Stimulated activated CD8-positive, alpha-beta memory T cell treated with anti-CD3 and anti-CD28 coated beads, Interleukin-7, amount 100 ng/mL, for 24 hours (primary cell): ENCODE data around the gene PWWP2B.
"Not testable (repeated sequence)": the region's sequence is repeated elsewhere in the genome, so short reads cannot be mapped to it uniquely, and the experiment has no call there.

Experiments used
- DNase-seq: peaks from one replicate; pipeline ENCODE4 v3.0.0-alpha.2; 2020; ENCODE audit warnings: low read depth

The PWWP2B gene

DNA sequence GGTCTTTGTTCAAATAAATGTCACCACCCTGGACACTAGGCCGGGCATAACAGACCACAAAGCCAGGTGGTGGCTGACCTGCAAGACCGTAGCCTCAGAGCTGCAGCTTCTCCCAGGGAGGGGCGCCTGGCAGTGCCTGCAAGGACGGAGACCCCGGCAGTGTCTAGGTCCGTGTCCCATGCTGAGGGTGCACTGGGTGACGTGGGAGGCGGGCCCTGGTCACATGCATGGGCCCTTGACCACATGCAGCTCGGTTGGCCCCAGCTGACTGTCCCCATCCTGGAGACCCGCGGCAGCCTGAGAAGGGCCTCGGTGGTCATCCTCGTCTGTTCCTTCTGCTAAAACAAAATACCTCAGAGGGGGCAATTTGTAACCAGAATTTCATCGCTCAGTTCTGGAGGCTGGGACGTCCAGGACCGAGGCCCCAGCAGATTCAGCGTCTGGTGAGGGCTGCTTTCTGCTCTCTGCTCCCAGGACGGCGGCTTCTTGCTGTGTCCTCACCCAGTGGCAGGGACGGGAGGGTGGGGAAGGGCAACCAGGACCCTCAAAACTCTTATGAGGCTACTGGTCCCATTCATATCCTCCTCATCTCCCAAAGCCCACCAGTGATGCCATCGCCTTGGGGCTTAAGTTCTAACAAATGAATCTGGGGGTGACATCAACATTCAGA, 36.8 kb downstream of the PWWP2B start:
- no peak for DNase-seq

DNA sequence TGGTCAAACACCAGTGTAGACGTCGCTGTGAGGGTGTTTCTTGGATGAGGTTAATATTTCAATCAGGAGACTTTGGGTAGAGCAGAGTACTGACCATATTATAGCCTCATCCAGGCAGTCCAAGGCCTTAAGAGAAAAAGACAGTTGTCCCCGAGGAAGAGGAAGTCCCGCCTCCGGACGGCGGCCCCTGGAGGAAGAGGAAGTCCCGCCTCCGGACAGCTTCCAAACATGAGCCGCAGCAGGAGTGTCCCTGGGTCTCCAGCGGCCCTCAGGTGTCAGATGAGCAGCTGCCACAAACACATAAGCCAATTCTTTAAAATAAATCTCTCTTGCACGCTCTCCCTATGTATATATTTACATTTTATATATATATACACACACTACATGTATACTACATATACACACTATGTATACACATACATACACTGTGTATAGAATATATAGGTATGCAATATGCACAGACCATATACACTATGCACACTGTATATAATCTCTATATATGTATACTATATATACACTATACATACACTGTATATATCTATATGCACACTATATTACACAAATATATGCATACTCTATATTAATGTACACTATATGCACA, 37.5 kb downstream of the PWWP2B start:
- no peak for DNase-seq

DNA sequence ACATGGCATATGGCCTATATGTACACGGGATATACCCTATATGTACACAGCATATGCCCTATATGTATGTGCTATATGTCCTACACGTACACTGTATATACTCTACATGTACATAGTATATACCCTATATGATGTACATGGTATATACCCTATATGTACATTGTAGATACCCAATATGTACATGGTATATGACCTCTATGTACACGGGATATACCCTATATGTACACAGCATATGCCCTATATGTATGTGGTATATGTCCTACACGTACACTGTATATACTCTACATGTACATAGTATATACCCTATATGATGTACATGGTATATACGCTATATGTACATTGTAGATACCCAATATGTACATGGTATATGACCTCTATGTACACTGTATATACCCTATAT, 38.3 kb downstream of the PWWP2B start:
- DNase-seq, result not testable (repeated sequence)

DNA sequence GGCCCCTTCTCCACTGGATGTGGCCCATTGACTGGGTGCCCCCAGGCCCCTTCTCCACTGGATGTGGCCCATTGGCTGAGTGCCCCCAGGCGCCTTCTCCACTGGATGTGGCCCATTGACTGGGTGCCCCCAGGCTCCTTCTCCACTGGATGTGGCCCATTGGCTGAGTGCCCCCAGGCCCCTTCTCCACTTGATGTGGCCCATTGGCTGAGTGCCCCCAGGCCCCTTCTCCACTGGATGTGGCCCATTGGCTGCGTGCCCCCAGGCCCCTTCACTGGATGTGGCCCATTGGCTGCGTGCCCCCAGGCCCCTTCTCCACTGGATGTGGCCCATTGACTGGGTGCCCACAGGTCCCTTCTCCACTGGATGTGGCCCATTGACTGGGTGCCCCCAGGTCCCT, 39.1 kb downstream of the PWWP2B start:
- DNase-seq, result not testable (repeated sequence)

DNA sequence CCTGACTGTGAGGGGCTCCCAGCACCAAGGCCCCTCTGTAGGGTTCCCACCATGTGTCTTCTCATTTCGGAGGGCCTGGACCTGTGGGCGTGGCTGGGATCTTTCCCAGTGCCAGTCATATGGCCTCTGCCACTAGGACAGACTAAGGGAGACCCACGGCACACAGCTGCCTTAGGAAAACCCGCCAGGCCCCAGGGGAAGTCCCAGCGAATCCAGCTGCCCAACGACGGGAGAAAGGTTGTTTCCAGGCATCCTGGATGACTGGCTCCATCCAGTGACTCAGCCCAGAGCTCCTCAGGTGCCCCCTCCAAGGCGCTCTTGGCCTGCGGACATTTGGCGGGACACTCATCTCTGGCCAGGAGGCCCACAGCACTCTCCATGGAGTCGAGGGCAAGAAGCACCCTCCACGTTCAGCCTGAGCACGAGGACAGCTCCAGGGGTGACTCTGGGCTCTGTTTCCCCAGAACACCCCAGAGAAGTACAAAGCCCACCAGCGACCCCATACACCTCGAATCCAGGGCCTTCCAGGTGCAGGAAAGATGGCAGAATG, 39.9 kb downstream of the PWWP2B start:
- no peak for DNase-seq

DNA sequence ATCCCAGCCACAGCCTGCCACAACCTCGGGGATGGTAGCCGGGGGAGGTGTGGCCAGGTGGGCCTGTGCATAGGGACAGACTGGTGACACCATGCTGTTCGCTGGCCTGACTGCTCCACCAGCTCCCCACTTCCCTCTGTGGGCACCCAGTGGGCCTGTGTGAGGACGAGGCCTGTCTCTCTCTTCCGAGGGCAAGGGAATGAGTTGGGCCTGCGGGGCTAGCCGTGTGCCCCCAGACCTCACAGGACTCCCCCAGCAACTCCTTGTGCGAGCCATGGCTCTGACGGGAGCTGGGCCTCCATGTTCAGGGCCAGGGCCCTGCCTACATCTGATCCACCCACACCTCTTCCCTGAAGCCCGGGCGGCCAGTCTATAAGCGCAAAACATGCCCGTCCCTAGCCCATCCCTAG, 40.5 kb downstream of the PWWP2B start:
- DNase-seq, result no peak

DNA sequence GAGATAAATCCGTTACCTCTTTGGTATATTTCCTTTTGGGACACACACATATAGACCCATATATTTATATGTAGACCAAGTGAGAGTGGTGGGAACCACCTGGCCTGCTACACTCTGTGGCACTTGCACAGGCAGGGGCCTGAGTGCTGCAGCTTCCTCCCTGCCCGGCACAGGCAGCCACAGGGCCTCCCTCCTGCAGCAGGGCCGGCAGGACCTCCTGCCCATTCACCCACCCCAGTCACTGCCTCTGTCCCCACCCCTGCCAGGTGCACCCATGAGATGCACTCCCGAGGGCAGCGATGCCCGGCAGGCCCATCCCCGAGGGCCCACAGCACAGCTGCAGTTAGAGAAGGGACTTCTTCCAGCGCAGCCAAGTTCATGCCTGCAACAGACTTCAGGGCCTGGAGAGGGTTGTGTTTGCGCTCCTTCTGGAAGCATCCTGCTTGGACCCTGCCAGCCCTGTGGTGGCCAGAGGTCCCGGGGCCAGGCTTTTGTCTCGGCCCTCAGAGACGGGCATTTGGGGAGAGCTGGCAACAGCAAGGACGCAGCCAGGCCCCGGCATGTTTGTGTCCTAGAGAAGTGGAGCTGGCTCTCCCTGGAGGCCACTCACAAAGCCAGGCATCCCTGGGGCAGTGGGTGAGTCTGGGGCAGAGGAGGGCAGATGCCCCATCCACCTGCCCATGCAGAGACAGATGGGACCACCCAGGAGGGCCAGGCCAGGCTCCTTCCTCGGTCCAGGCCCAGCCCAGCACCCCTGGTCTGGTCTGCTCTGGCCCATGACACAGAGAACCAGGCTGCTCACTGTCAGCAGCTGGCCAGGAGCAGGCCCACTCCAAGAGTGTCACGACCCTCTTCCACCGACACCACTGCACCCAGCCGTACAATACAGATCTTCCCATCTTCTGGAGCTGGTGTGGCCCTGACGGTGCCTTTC, 41.4 kb downstream of the PWWP2B start:
- DNase-seq, result no peak

DNA sequence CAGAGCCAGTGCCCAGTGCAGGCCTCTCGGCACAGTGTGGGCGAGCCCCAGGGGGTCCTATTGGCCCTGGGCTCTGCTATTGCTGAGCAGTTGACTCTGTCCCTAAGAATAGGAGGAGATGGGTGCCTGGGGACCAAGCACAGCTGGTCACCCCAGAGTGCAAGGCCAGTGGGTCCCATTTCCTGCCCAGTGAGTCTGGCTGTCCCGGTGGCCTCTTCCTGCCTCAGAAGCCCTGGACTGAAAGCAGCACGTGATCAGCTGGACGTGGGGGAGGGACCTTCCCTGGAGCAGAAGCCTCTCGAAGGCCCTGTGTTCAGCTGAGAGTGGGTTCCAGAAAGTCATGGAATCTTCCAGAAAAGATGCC, 42.0 kb downstream of the PWWP2B start:
- no peak for DNase-seq

DNA sequence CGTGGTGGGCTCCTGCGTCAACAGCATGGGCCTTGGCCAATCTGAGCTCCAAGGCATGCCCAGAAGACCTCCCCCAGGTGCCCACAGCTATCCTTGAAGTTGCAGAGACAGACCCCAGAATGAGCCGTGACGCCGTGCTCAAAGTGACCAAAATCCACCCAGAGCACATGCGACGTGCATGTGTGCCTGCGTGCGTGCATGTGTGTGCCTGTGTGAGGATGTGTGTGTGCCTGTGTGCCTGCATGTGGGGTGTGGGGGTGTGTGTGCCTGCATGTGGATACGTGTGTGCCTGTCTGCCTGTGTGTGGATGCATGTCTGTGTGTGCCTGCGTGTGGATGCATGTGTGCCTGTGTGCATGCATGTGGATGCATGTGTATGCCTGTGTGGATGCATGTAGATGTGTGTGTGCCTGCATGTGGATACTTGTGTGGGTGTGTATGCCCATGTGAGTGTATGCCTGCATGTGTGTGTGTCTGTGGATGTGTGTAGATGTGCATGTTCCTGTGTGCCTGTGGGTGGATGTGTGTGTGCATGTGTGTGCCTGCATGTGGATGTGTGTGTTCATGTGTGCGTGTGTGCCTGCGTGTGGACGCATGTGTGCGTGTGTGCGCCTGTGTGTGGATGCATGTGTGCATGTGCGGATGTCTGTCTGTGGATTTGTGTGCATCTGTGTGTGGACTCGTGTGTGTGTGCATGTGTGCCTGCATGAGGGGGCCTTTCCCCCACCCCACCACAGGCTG, 42.6 kb downstream of the PWWP2B start:
- DNase-seq, result no peak

DNA sequence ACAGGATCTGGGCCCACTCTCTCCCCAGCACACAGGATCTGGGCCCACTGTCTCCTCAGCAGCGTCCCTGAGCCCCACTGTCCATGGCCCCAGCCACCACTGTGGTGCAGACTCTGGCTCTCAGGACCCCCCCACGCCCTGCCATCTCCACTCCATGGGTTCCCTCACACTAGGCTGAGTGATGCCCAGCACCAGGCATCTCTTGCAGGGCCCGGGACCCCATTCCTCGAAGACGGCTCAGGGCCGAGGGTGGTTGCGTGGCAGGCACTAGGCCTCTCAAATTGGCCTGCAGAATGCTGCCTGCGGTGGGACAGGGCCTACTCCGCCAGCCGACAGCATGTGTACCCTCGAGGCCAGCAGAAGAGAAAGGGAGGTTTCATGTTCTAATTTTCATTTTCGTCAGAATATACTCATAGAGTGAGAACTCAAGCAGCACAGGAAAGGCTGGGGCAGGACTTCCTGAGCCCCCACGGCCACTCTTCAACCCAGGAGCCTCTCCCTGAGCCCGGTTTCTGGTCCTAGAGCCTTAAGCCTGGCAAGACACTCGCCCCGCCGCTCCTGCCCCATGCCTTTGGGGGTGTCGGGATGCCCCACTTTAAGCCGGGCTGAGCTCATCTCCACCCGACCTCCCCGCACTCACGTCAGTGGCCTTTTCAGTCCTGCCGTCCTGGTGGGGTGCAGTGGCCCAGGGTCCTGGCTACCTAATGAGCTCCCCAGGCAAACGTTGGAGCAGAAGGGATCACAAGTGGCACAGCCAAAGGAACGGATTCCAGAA, 44.0 kb downstream of the PWWP2B start:
- DNase-seq, result no peak

DNA sequence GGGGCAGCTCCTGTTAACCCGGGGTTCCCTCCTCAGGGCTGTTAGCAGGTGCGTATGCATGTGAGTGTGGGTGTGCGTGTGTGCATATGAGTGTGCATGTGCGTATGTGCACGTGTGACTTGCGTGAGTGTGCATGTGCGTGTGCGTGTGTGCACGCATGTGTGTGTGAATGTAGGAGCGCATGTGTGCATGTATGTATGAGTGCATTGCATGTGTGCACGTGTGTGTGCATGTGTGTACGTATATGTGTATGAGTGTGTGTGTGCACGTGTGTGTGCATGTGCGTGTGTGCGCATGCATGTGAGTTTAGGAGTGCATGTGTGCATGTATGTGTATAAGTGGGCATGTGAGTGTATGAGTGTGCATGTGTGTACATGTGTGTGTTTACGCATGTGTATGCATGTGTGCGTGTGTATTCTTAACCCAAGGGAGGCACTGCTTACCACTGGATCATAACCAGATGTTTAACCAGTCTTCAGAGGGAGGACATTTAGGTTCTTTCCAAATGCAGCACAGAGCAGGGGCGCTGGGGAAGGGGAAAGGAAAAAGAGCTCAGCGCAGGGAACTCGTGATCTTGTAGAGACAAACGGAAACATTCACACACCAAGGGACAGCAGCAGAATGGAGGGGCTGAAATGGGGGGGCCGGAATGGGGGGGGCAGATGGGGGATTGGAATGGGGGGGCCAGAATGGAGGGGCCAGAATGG, 45.0 kb downstream of the PWWP2B start:
- DNase-seq, result no peak

DNA sequence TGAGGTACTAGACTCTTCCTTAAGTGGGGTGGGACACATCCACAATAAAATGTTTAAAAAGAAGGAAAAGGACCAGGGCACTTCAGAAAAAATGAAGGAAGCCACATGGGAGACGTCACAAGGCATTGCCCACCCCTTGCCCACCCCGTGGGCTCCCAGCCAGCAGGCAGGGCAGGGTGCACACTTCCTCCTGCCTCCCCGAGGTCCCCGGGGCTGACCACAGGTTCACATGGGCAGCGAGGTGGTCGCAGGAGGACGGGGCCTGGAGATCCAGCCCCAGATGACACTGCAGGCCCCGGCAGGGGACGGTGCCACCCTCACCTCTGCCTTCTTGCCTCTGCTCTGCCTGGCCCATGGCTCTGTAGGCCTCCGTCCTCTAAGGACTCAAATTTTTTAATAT, 45.6 kb downstream of the PWWP2B start:
- DNase-seq, result no peak

DNA sequence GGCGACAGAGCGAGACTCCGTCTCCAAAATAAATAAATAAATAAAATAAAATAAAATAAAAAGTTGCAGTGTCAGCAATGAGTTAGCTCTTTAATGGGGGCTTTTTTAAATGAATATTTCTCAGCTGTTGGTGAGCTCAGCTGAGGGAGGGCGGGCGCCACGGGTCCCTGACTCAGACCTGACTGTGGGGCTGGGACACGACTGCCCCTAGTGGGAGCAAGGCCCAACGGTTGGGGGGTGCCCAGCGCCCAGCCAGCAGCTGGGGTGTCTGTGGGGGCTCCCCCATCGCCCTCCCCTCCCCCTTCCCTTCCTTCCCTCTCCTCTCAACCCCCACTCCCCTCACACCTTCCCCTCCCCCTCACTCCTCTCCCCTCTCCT, 46.6 kb downstream of the PWWP2B start:
- DNase-seq, result peak; percentile 49

DNA sequence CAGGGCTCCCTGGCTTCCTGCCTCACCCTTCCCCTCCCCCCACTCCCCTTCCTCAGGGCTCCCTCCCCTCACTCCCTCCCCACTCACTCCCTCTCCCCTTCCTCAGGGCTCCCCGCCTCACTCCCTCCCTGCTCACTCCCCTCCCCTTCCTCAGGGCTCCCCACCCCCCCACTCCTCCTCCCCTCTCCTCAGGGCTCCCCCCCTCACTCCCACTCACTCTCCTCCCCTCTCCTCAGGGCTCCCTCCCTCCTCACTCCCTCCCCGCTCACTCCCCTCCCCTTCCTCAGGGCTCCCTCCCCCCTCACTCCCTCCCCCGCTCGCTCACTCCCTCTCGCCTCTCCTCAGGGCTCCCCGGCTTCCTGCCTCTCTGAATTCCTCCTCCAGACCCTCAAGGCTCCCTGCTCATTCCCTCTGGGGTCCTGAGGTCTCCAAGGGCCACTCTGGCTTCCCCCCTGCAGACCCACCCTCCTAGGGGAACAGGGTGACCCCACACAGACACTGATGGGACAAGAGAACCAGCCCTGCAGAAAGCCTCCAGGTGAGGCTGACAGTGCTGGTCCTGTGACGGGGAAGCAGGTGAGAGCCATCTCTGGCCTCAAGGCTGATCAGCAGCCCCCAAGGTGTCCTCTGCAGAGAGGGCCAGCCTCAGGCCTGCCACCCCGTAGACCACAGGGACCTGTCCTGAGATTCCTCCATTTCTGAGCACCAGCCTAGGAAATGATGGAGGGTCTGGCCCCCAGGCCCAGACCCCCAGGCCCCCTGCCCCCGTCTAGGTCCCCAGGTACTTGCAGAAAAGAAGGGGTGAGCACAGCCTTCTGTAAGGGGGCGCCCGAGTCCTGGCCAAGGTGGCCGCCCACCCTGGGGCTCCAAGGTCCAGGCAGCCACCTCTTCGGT, 47.2 kb downstream of the PWWP2B start:
- no peak for DNase-seq

DNA sequence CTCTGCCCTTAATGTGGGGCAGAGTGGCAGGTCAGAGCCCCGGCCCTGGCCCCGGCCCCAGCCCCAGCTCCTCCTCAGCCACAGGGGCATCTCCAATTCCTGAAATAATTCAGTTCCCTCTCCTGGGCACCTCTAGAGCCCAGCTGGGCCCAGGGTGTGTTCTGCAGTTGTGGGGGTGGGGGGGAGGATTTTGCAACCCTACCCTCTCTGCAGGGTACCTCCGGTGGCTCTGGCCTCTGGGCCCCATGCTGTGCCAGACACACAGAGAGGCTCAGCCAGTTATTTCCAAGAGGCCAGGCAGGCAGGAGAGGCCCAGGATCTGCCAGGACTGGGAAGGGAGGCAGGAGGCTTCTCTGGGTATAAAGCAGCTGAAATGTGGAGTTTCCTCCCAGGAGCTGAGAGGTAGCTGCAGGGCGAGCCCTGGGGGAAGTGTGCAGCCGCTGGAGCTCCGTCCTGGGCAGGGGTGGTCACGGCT, 47.9 kb downstream of the PWWP2B start:
- DNase-seq, result no peak

DNA sequence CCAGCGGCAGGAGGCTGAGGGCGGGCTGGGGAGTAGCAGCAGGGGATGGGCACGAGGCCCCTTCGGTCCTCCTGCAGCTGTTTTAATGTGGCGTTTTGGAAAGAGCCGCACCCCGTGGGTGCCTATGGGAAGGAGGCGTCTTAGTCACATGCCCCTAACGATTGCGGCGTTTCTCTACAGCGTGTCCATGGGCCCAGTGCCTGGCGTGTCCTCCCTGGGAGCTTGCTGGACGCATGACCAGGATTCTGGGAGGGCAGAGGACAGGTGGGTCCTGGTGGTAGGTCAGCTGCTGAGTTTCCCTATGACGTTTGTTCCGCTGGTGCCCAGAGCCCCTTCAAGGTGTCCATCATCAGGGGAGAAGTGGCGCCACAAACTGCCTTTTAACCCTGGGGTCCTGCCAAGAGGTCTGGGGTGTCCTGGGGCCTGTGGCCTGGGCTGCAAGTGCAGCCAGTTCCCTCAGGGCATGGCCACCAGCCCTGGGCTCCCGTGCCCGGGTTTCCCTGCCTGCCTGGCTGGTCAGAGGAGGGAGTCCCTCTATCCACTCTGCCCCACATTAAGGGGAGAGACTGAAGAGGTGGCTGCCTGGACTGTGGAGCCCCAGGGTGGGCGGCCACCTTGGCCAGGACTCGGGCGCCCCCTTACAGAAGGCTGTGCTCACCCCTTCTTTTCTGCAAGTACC, 48.7 kb downstream of the PWWP2B start:
- no peak for DNase-seq

DNA sequence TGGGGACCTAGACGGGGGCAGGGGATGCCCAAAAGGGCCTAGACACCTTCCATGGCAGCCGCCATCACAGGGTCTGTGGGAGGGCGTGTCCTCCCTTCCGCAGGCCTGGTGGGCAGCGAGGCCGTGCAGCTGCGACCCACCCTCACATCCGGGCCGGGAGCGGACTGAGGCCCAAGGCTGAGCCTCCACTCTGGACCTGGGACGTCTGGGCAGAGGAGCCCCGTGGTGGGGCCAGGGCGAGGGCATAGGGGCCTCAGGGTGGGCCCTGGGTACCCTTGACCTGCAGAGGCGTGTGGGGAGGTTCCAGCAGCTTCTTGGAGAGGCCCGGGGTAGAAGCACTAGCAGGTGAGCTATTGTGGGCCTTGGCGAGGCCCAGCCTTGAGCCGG, 49.2 kb downstream of the PWWP2B start:
- no peak for DNase-seq

DNA sequence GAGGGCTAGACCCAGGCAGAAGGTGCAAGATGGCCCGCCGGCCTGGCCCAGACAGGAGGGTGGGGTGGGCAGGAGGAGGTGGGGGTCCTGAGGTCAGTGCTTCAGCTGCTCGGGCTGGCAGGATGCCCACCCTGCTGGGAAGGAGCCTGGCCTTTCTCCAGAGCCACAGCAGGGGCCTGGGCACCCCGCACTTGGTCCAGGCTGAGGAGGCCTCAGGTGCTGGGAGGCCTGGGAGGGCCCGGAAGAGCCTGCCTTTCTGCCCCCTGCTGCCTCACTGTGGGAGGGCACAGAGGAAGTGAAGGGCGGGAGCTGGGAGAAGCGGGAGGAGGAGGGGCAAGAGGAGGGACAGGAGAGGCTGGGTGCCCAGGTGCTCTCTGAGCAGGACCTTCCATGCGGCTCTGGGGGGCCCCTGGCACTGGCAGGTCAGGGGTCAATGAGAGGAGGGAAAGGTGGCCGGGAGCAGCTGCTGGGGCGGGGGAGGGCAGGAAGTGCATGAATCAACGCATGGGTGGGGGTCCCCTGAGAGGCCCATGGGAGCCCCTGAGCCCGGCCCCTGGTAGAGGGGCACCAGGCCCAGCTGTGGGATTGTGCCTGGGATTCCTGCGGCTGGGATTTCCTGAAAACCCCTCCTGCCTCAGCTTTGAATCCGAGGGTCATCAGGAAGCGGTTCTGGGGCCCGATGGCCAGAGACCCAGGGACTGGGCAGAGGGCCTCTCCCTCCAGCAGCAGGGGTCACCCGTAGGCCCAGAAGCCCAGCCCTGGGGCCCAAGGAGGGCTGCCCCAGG, 49.9 kb downstream of the PWWP2B start:
- no peak for DNase-seq
